Sciatic nerve (tissue), 2 donors: ENCODE results near the gene ADCY5. TPM values are rescaled to one million over a fixed set of nuclear protein-coding genes. Genes with fewer than 3 reads are reported as not detected.

Experiments used
- ATAC-seq: fragments of 200-7000 bp; cut with Tn5 transposase; one replicate; pipeline ENCODE4 v1.9.1; 2020; ENCODE audit warnings: mild to moderate bottlenecking, moderate library complexity
- DNase-seq: peaks from one replicate; pipeline ENCODE4 v3.0.0-alpha.2; 2020; ENCODE audit warnings: low spot score
- intact Hi-C: fragments of 100-400 bp; cut with DNase I; formaldehyde crosslinking; loops from one replicate; pipeline ENCODE4 v1.14.2; 2022
- total RNA-seq: library from RNA; stranded (reverse); fragmentation: NEBNext Ultra II Directional; extraction: Animal tissue kit (Norgen Biotek cat#: 25700); gene quantifications from one replicate; pipeline ENCODE4 v1.2.1, GENCODE V29; 2021
- donor health status: DM: no; HTN: no; CAD: no.
- donor health status: DM: no; HTN: no; CAD: no.

ADCY5 gene
- total RNA-seq, 1 donor from 2014 or later, result 16.8 TPM

DNA sequence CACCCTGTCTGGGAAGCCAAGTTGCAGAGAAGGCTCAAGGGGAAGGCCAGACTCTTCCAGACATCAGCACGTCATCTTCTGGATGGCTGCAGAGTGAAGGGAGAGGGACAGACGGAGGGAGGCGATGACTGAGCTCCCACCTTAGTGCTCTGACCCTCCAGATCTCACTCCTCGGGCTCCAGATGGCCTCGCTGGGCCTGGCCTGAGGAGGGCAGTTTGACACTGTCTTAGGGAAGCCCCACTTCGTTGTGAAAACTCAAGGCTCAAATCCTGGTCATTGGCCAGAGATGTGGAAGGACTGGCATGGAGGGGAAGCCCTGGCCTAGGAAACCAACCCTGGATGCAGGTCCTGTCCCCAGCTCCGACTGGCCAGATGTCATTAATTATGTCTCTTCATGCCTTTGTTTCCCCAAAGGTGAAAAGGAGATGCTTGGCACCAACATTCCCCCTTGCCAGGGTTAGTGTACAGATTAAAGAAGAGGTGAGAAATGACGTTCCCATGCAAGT, 70.4 kb downstream of the ADCY5 start:
- ATAC-seq (no peak), DNase-seq (no peak)
- intact Hi-C loops, result no loop called here

DNA sequence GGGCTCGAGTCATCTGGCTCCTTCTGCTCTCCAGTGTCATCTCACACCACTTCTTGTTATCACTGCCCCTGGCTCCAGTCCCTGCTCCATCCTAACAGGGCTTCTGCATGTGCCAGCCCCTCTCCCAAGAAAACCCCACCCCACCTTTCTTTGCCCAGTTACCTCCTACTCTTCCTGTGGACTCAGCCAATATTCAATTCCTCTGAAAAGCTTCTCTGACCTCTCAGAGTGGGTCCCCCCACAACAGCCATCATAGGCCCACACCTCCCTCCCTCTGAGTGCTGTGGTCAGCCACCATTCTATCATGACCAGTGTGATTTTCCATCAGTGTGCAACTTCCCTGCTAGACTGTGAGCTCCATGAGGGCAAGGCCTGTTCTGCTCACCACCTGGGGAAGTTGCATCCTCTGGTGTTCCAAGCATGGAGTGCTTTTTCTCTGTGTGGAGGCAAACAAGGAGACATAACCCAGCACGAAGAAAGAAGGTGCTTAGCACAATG, 71.6 kb downstream of the ADCY5 start:
- DNase-seq (no peak), ATAC-seq (peak; percentile 46)
- intact Hi-C loops, result no loop called here

DNA sequence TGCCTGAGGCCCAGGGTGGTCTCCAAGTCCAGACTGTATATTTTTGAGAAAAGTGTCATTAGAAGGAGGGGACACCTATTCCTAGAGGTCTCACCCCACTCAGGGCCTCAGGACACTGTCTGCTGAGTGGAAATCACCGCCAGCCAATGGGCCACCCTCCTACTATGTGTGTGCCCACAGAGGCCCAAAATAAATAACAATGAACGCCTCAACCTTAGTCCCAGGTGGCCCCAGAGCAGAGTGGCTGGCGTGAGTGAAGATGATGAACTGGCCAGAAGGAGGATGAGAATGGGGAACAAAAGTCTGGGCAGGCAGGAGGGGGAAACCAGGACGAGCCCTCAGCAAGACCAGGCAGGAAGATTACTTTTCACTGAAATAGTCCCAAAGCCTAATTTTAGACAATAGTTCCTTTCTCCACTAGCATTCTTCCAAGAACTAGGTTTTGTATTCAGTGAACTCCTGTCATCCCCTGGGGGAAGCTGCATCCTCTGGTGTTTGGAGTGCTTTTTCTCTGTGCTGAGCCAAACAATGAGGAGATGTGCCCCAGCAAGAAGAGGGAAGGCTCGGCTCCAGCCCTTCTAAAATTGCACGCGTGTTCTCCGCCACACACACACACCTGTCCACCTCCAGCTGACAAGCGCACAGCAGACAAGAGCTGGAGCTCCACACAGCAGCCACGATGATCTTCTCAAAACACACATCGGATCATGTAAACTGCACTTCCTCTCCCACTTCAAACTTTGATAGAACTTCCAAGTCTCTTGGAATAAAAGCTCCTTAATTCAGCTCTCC, 72.2 kb downstream of the ADCY5 start:
- intact Hi-C loops, result no loop called here
- ATAC-seq, result peak; percentile 81
- no peak for DNase-seq

DNA sequence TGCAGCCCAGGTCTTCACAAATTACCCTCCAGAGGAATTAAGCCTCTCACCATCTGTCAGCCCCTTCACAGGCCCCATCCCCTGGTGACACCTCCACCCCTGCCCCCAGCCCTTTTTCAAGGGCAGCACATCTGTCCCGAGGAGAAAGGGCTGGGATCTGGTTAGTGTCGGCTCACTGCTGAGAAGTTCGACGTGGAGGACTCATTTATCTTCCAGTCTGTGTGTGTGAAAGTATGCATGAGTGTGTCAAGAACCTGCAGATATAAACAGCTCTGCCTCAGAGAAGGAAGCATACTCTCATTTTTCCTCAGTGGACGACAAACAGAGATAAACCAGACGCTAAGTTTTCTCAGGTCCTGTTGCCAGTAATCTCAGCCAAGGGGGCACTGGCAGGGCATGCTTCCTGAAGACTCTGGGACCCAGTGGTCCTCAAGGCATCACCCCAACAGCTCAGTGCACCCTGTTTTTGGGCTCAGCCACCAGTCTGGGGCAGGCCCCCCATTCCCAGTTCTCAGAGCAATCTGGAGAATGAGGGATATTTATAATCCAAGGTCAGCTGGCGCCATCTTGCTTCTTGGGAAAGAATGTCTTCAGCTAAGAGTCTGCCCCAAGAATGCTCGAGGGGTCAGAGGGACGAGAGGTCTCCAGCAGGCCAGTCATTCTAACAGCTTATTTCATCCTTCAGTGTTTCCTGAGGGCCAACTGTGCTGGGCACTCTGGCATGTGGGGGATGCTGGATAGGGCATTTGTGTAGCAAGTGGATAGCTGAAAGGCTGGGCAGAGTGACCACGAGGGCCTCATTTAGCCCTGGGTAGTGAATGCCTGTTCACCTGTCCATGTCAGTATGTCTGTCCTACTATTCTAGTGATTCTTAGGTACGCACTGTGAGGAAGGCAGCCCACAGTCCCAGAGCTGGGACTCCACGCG, 73.6 kb downstream of the ADCY5 start:
- ATAC-seq (no peak), DNase-seq (no peak)
- intact Hi-C loops, result no loop called here

DNA sequence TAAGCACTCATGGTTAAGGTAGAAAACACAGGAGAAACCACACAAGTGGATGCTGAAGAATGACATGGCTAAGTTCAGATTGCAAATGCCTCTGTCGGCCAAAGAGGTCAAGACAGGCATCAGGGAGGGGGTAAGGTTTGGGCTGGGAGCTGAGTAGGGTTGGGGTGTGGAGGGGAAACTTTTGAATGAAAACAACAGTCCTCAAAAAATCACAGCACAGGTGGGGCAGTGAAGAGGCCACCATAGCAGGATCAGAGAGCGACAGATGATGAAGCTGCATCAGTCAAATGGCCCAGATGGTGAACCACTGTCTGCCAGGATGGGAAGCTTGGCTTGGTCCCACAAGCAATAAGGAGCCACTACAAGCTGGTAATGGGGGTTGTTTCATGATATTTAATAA, 74.9 kb downstream of the ADCY5 start:
- no peak for ATAC-seq
- intact Hi-C loops, result no loop called here
- no peak for DNase-seq

DNA sequence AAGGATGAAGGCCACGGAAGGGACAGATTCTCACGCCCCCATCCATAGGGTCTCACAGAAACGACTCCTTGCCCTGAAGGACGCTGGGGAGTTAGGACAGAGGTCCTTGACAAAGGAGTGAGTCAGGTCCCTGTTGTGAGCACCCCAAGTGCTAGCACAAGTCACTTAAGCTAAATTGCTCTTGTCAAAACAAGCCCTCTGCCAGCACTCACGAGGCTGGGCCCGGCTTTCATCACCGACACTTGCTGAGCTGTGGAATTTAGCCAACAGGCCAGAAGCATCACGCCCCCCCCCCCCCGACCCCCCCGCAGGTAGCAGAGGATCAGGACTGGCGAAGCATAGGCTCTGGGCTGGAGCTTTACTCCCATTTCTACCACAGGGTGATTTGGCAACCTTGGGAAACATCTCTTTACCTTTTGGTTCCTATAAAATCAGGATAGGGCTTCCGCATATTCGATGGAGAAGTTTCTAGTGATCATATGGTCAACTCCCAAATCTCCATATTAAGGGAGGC, 75.4 kb downstream of the ADCY5 start:
- no peak for ATAC-seq
- intact Hi-C loops, result no loop called here
- peak; percentile 40 for DNase-seq

DNA sequence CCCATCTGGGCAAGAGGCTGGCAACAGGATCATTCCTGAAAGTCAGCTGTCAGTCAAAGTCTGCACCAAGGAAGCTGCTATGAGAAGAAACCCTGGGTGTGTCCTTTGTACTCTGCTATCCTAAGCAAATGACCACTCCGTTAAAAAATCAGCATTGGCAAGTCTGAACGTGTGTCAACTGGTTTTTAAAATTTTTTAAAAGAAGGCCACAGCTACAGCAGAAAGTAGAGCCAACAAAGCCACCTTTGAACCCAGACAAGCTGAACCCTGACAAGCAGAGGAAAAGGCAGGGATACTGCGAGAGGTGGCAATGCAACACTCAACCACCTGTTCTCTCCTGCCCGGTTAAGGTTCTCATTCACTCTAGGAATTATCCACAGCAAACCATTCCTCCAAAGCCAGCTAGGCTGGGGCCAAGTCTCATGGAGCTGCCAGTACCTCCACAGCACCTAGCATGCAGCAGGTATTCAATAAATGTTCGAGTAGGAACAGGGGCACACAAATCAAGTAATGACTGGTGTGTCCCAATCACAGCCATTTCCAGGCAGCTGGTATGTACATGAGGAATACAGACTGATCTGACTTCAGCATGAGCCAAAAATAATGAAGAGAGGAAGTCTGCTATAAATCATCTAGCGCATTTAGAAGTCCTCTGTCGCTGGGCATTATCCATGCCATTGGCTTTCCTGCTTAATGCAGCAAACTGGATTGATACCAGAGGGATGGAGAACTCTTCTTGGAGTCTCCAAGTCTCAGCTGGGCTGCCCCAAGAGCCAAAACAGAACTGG, 76.0 kb downstream of the ADCY5 start:
- DNase-seq (no peak), ATAC-seq (no peak)
- intact Hi-C loops, result no loop called here

DNA sequence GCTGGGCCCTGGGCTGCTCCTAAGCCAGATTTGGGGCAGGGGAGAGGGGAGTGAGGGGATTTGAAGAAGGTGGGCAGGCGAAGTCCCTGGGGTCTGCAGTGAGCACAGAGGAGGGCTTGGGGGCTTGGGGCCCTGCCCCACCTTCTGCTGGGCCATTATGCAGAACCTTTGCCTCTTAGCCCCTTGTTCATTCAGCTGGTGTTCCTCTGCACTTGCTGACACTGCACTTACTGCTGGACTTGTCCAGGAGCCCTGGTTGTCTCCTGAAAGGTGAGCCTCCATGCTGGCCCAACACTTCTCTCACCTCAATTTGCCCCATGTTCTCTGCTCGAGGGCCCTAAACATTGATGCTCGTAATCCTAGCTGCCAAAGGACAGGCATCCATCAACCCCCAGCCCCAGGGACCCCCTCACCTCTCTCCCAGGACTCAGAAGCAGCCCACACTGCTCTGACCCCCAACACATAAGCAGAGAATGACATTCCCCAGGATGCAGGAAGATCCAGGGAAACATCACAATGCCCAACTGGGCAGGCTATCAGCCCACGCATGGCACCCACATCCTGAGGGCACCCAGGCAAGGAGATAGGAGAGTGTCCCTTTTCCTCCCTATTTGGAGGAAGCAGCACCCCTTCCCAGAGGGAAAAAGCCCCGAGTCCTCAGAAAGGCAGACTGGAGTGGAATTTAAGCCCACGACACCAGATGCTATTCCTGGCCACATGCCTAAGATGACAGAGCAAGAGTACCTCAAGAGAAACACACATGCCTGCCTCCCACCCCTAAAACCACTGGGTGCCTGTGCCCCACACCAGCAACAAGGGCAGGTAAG, 76.8 kb downstream of the ADCY5 start:
- no peak for ATAC-seq
- DNase-seq, result peak; percentile 28
- intact Hi-C loops, result no loop called here

DNA sequence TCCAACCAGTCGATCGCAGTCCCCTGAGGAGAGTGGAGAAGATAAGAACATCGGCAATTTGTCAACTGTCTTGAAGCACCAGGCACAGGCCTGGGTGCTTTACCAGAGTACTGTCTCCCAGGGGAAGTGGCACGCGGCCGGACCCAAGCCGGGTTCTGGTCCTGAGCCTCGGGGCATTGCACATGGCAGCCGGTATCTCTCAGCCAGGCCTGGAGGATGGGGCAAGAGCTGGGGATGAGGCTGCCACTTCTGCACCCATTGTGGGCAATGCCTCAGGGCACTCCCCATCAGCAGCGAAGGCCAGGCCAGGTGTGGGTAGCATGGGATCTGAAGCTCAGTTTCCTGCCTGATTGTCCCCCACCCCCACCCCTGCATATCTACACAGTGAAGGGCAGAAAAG, 77.5 kb downstream of the ADCY5 start:
- no peak for DNase-seq
- ATAC-seq, result no peak
- intact Hi-C loops, result no loop called here

DNA sequence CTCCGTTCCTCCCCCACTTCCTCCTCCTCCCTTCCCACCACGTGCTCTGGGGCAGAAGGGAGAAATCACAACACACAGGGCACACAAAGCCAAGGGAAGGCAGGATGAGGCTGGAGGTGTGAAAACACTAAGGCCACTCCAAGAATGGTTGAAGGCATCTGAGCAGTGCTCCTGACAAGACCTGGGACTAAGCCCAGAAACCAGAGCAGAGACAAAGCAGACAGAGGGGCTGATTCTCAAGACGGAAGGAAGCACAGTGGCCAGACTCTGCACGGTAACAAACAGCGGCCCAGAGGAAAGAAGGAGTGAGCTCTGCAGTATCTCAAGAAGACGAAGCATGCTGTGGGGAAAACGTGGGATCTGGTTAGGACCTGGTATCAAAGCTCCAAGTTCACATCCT, 78.1 kb downstream of the ADCY5 start:
- ATAC-seq, result no peak

DNA sequence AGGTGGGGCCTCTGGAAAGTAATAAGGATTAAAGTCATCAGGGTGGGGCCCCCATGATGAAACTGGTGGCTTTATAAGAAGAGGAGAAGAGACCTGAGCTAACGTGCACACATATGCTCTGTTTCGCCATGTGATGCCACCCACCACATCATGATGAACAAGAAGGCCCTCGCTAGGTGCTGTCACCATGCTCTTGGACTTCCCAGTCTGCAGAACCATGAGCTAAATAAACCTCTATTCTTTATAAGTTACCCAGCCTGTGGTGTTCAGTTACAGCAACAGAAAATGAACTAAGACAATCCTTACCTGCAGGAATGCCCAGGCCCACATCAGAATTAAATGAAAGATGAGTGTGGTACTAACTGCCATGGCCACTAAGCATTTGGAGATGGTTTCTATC, 79.8 kb downstream of the ADCY5 start:
- intact Hi-C loops, result no loop called here
- DNase-seq (no peak), ATAC-seq (no peak)

More for the DNA sequence above, 78.1 kb downstream of the ADCY5 start:
- intact Hi-C loops, result no loop called here
- DNase-seq, result no peak

DNA sequence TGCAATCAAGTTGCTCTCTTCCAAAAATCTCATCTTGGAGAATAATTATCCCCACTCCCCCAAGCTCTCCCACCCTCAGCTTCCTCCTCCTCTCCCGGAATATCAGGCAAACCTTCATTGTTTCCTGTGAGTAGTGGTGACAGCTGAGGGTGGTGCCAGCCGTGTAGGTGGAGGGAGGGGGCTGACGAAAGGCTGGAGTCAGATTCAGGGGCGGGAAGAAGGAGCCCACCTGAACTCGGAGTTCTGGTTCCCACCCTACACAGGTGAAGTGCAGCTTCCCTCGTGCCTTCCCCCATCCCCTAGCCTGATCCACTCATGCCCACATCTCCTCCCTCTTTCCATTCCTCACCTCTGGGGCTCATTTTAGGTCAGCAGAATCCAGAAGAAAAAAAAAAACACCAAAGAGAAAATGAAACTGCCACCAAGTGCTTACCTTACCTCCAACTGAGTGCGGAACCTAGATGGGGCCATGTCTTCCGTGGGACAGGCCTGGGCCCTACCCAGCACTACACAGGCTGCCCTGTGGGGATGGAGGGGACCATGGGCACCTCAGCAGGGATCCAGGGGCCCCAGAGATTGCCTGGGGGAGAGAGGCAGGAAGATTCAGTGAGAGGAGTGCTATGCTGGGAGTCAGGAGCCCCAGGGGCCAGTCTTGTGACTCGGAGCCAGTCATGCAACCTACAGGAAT, 81.3 kb downstream of the ADCY5 start:
- DNase-seq (no peak), ATAC-seq (no peak)
- intact Hi-C loops, result no loop called here

DNA sequence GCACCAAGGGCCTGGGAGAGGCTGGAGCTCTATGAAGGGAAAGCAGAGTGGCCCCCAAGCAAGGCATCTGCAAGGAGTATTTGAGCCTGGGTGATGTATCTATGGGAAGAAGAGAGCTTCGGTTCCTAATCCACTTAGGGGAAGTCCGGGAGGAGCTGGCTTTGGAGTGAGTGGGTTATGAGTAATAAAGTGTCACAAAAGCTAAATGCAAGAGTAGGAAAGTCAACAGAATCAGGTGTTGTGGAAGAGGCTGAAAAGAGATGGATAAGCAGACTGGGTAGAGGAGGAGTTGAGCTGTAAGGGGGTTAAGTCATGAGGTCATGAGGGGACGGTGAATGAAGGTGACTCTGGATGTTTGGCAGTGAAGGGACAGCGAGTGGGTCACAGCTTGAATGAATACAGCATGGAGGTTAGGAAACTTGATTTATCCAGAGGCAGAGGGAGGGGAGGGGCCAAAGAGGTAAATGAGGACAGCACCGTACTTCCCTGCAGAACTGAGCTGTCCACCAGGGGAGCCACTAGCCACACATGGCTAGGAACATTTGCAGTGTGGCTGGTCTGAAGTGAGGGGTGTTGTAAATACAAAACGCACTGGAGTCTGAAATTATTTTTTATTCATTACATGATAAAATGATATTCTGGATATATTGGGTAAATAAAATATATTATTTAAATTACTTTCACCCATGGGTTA, 83.3 kb downstream of the ADCY5 start:
- no peak for DNase-seq
- no peak for ATAC-seq
- intact Hi-C loops, result no loop called here

DNA sequence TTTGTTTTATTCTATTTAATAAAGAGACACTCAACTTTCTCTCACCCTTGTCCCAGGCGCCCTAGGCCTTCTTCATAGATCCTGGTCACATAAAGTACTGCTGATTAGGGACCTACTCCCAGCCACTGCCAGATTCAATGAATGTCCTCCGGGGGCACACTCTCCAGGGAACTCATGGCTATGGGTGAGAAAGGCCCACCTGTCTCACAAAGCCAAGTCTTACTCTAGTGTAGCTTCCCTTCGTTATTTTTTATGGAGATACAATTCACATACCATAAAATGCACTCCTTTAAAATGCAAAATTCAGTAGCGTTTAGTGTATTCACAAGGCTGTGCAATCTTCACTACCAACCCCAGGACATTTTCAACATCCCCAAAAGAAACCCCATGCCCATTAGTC, 87.8 kb downstream of the ADCY5 start:
- ATAC-seq (no peak), DNase-seq (no peak)
- intact Hi-C loops, result no loop called here

DNA sequence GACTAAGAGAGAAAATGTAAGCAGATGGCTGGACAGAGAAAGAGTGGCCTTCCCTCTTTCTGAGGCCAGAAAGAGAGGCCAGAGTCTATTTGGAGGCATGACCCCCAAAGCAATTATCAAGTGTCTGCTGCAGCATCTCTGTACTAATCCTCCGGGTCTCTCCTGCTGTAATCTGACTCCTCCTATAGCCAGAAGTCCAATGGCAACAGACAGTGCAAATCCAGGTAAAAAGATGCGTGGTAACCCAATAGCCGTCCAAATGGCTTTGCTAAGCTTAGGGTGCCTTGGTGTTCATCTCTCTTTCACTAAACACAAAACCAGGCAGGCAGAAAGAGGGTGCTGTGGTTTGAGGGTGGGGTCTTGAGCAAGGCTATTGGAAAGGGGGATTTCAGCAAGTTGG, 91.6 kb downstream of the ADCY5 start:
- intact Hi-C loops, result no loop called here
- ATAC-seq (no peak), DNase-seq (no peak)

DNA sequence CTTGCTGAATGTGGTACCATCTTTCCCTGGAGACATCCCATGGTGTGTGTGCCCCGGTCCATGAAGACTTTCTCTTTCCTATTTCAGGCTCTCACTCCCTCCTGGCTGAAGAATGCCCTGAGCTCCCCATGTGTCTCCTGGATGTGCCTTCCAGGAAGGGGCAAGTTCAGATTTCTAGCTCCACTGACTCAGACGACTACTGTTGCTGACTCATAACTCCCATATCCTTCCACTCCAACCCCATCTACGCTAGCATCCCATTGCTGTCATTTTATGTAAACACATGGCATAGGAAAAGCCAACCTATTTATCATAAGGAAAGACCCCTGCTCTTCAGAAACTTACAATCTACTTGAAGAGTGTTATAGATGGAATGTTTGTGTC, 95.0 kb downstream of the ADCY5 start:
- DNase-seq (no peak), ATAC-seq (no peak)
- intact Hi-C loops, result no loop called here

DNA sequence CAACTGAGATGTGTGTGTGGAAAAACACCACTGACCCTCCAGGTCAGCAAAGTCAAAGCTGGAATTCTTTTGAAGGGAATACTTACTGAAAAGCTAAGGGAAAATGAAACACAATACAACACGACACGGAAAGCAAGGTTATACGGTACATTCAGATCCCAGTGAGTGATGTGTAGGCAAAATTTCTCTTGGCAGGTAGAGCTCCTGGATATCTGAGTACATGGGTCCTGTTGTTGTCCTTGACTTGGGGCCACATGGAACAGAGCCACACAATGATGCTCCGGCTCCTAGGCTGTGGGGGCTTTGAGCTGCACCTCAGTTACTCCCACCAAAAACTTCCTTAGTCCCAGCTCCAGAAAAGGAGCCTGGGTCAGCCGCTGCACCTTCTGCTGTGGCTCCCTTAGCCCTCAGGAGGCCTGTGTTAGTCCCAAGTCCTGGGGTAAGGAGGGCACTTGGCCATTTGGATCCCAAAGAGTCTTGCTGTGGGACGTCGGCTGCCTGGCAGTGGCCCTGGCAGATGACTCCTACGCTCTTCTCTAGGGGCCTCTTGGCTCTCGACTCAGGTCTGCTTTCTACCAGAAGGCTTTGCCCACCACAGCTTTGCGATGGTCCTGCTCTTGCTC, 95.6 kb downstream of the ADCY5 start:
- ATAC-seq (no peak), DNase-seq (no peak)
- intact Hi-C loops, result no loop called here
